Glutamatergic neuron (in vitro differentiated cells): ENCODE data around the gene PERCC1. TPM values are rescaled to one million over a fixed set of nuclear protein-coding genes. Genes with fewer than 3 reads are reported as not detected.

Experiments
- DNase-seq: peaks from one replicate; pipeline ENCODE4 v3.0.0; 2022
- H3K27ac Mint-ChIP-seq: one replicate; pipeline ENCODE4 v1.8.0; 2020; ENCODE audit warnings: mild to moderate bottlenecking, mixed read lengths, inconsistent platforms; ENCODE audit not compliant: unreplicated experiment
- H3K27me3 Mint-ChIP-seq: one replicate; pipeline ENCODE4 v1.8.0; 2020; ENCODE audit warnings: mild to moderate bottlenecking, moderate library complexity, mixed read lengths, inconsistent platforms; ENCODE audit not compliant: unreplicated experiment
- H3K36me3 Mint-ChIP-seq: one replicate; pipeline ENCODE4 v1.8.0; 2020; ENCODE audit warnings: mild to moderate bottlenecking, mixed read lengths, inconsistent platforms; ENCODE audit not compliant: unreplicated experiment
- H3K4me1 Mint-ChIP-seq: one replicate; pipeline ENCODE4 v1.8.0; 2020; ENCODE audit warnings: mild to moderate bottlenecking, low read depth, mixed read lengths, inconsistent platforms; ENCODE audit not compliant: unreplicated experiment
- H3K4me3 Mint-ChIP-seq: one replicate; pipeline ENCODE4 v1.8.0; 2020; ENCODE audit warnings: mild to moderate bottlenecking, mixed read lengths, inconsistent platforms; ENCODE audit not compliant: unreplicated experiment
- H3K9me3 Mint-ChIP-seq: one replicate; pipeline ENCODE4 v1.8.0; 2020; ENCODE audit warnings: mild to moderate bottlenecking, moderate library complexity, mixed read lengths, inconsistent platforms; ENCODE audit not compliant: unreplicated experiment
- CTCF ChIP-seq: fragments of 200-600 bp; sonication (generic); IDR thresholded peaks from one replicate; pipeline ENCODE4 v1.5.0; 2021; ENCODE audit not compliant: partially characterized antibody, unreplicated experiment
- total RNA-seq: library from RNA; stranded (reverse); fragmentation: NEBNext Ultra II Directional; extraction: Animal tissue kit (Norgen Biotek cat#: 25700); gene quantifications from one replicate; pipeline ENCODE4 v1.2.1, GENCODE V29; 2021; ENCODE audit not compliant: unreplicated experiment

Gene PERCC1
- total RNA-seq, 1 donor from 2014 or later = not detected

GRCh38 chr16:1401061-1401757 is 29.7 kb upstream of the PERCC1 start:
- no peaks in the 10 kb centered on the region for H3K4me1 Mint-ChIP-seq
- H3K36me3 Mint-ChIP-seq = no peaks in the 10 kb centered on the region
- TF ChIP-seq CTCF = no peak
- no peak overlapping the region for H3K4me3 Mint-ChIP-seq
- no peak overlapping the region for H3K27ac Mint-ChIP-seq
- H3K9me3 Mint-ChIP-seq = no peaks in the 10 kb centered on the region
- DNase-seq = no peak
- H3K27me3 Mint-ChIP-seq = peaks cover 2% of the 10 kb centered on the region

GRCh38 chr16:1401758-1402154 is 29.1 kb upstream of the PERCC1 start:
- Mint-ChIP-seq H3K9me3 (no peaks in the 10 kb centered on the region), H3K27ac (no peak overlapping the region), H3K27me3 (peaks cover 2% of the 10 kb centered on the region), H3K4me3 (no peak overlapping the region), H3K36me3 (no peaks in the 10 kb centered on the region), H3K4me1 (no peaks in the 10 kb centered on the region)
- DNase-seq = no peak
- no peak for TF ChIP-seq CTCF

GRCh38 chr16:1403036-1403435 is 27.8 kb upstream of the PERCC1 start:
- Mint-ChIP-seq H3K4me1 (peaks cover 3% of the 10 kb centered on the region), H3K4me3 (no peak overlapping the region), H3K9me3 (peaks cover 4% of the 10 kb centered on the region), H3K27ac (no peak overlapping the region), H3K36me3 (no peaks in the 10 kb centered on the region), H3K27me3 (peaks cover 5% of the 10 kb centered on the region)
- DNase-seq = no peak
- no peak for TF ChIP-seq CTCF

GRCh38 chr16:1403733-1404132 is 27.1 kb upstream of the PERCC1 start:
- peaks cover 5% of the 10 kb centered on the region for H3K27me3 Mint-ChIP-seq
- no peak overlapping the region for H3K4me3 Mint-ChIP-seq
- no peaks in the 10 kb centered on the region for H3K36me3 Mint-ChIP-seq
- no peak for TF ChIP-seq CTCF
- no peak for DNase-seq
- H3K9me3 Mint-ChIP-seq = peaks cover 4% of the 10 kb centered on the region
- no peak overlapping the region for H3K27ac Mint-ChIP-seq
- peaks cover 3% of the 10 kb centered on the region for H3K4me1 Mint-ChIP-seq

DNA sequence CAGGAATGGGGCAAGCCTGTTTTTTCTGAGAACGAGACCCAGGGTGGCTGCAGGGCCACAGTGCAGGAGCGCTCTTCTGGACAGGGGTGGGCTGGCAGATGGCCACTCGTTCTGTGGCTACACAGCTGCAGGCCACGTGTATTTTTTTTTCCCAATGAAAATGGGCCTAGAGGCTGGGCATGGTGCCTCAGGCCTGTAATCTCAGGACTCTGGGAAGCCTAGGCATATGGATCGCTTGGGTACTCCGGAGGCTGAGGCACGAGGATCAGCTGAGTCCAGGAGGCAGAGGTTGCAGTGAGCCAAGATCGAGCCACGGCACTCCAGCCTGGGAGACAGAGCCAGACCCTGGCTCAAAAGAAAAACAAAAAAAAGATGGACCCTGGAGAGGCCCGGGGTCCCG is 23.1 kb upstream of the PERCC1 start:
- peaks cover 8% of the 10 kb centered on the region for H3K4me1 Mint-ChIP-seq
- H3K27me3 Mint-ChIP-seq = peaks cover 5% of the 10 kb centered on the region
- peaks cover 8% of the 10 kb centered on the region for H3K9me3 Mint-ChIP-seq
- no peak for TF ChIP-seq CTCF
- H3K4me3 Mint-ChIP-seq = peak overlapping the region; percentile 82
- no peaks in the 10 kb centered on the region for H3K36me3 Mint-ChIP-seq
- no peak for DNase-seq
- peak overlapping the region; percentile 96 for H3K27ac Mint-ChIP-seq
